ENCODE results near the gene LEO1.
"Not testable (repeated sequence)": the region's sequence is repeated elsewhere in the genome, so short reads cannot be mapped to it uniquely, and the experiment has no call there.

The LEO1 gene

DNA sequence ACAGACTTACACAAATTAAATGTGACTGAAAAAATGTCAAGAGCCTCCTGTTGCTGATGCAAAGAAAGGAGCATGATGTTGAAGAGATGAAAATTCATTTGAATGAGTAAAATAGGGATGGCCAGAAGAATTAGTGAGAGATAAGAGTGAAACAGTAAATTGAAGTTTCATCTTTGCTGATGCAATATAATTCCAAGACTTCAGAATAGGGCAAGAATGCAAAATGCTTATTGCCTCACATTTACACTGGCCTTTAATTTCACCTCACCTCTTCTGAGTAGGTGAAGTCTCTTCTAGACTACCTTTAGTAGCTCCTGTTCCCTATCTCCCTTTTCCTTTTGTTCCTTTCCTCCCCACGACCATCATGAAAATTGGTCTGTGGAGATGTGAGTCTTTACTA is 32.1 kb upstream of the LEO1 start:
- DNase-seq (no peak), ATAC-seq (no peak)

DNA sequence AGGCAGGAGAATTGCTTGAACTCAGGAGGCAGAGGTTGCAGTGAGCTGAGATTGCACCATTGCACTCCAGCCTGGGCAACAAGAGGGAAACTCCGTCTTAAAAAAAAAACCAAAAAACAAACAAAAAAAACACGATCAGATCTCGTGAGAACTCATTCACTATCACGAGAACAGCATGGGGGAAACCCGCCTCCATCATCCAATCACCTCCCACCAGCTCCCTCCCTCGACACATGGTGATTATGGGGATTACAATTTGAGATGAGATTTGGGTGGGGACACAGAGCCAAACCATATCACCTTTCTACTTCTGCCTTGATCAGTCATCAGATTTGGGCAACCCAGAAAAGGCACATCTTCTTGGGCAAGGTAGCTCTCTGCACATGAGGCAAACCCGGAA is 31.5 kb upstream of the LEO1 start:
- not testable (repeated sequence) for DNase-seq, ATAC-seq

DNA sequence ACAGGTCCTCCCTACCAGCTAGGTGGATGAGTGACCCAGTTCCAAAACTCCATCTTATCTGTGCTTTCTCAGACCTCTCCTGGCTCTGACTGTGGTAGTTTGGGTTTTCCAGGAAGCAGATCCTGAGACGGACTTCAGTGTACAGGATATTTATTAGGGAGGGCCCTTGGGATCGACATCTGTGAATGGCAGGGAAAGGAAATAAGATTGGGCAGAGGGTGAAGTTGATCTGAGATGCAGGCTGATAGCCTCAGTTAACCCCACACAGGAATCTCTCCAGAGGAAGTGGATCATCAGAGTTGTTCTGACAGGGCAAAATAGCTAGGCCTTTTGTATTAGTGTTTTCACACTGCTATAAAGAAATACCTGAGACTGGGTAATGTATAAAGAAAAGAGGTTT is 30.8 kb upstream of the LEO1 start:
- no peak for ATAC-seq

DNA sequence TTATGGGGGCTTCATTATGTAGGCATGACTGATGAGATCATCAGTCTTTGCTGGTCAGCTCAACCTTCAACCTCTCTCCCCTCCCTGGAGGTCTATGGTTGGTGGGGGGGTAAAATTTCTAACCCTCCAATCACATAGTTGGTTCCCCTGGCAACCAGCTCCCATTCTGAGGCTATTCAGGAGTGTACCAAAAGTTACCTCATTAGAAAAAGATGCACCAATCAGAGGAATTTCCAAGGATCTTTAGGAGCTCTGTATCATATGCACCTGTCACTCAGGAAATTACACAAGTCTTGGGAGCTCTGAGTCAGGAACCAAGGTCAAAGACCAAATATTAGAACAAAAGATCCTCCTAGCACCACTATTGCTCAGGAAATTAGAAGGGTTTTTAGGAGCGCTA is 21.4 kb upstream of the LEO1 start:
- no peak for ATAC-seq
- DNase-seq = no peak

More for the DNA sequence above, 30.8 kb upstream of the LEO1 start:
- DNase-seq = no peak

DNA sequence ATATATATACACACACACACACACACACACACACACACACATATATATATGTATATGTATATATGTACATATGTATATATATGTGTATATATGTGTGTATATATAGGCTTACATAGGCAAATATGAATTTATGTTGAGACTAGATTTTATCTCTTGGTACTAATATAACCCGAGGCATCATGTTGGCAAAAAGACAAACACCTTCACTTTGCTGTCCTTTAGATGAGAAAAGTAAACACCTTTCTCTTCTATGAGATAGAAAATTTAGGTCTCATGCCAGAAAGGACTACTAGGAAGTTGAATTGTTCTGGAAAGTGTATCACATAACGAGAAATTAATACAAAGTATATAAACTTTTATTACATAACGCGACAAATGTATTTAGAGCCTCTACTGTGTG is 19.6 kb upstream of the LEO1 start:
- no peak for DNase-seq
- ATAC-seq = no peak

DNA sequence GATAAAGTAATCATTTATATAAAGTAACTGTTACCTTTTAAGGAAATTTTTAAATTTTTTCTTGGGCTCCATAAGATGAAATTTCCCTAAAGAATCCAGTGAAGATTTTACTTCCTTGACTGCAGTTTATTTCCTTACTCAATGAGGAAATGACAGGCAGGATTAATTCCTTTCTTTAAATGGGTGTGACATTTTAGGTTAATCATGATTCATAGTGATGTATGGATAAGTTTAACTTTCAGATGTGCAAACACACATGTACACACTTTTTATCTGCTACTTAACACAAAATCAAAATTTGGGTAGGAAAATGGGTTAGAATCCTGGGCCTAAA is 11.2 kb upstream of the LEO1 start:
- ATAC-seq = no peak
- DNase-seq = no peak

DNA sequence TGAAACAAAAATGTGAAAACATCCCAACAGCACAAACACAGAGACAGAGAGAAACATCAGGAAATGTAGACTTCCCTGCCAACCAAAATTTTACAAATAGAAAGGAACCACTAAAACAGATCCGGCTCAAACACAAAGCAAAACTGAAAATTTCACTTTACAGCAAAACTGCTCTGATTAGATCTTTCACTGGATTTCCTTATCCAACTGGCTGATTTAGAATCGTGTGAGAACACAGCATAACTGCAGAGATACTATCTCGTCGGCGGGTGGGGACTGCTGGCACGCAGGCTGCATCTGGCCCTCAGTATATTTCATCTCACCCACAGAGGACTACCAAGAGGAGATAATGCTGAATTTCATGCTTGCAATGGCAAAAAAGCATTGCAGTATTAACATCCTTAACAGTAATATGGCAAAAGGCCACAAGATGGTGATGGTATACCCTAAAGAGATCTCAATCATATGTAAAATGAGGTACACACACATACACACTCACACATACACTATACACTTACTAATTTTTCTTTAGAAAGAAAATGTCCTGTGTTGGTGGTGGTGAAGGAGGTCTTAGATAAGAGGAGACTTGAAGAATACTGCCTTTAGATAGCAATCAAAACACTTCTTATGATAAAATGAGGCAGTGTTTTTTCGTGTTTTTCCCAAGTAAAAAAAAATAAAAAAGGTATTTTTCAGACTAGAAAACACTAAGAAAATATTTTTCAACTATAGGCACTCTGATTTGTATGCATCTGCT is 10.6 kb upstream of the LEO1 start:
- peak; percentile 98 for ATAC-seq
- peak; percentile 36 for DNase-seq

DNA sequence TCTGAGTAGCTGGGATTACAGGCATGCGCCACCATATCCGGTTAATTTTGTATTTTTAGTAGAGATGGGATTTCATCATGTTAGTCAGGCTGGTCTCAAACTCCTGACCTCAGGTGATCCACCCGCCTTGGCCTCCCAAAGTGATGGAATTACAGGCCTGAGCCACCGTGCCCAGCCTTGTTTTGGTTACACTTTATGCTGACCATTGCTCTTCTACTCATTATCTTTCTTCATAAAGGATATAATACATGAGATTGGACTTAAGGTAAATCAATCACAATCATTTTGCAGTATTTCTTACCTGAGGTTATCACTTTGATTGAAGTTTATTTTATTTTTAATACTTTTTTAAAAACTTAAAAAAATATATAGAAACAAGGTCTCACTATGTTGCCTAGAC is 2.2 kb upstream of the LEO1 start:
- DNase-seq = no peak
- no peak for ATAC-seq

DNA sequence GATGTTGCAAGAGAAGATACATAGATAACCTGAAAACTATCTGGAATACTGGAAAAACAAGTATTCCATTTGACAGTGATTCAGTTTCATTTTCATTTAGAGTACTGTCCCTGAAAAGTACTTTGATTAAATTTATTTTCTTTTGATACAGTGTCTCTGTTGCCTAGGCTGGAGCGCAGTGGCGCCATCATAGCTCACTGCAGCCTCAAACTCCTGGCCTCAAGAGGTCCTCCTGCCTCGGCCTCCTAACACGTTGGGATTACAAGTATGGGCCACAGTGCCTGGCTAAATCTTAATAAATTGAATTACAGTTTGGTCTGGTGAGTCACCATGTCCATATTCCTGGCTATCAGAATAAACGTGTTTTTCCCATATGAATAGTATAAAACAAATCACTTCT is 1.6 kb upstream of the LEO1 start:
- no peak for DNase-seq
- no peak for ATAC-seq

DNA sequence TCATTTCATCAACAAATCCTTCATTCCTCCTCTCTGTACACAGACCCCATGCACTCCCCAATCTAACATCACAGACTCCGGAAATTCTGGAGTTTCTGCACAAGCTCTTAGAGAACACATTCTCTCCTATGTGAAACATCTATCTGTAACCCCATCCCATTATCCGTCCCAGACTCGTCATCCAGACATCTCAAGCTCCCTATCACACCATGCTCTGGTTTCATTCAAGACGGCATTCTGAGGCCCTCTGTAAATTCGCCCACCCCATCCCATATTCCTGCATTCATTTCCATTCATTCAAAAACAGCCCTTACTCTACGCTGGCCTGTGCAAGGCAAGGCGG is 575 bp downstream of the LEO1 start:
- DNase-seq = no peak
- ATAC-seq = no peak

DNA sequence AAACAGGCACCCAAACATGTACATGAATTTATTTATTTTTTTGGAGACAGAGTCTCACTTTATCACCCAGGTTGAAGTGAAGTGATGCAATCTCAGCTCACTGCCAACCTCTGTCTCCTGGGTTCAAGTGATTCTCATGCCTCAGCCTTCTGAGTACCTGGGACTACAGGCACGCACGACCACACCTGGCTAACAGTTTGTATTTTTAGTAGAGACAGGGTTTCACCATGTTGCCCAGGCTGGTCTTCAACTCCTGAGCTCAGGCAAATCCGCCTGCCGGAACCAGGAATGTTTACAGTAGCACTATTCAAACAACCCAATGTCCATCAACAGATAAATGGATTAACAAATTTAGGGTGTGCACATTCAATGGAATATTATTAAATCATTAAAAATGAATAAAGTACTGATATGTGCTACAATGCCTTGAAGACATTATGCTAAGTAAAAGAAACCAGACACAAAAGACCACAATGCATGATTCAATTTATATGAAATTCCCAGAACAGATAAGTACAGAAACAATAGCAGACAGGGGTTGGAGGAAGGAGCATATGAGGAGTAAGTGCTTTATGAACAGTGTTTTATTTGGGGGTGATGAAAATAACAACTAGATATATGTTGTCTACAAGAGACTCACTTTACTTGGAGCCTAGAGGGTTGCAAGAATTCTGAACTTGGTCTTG is 1.3 kb downstream of the LEO1 start:
- no peak for DNase-seq
- ATAC-seq = no peak

DNA sequence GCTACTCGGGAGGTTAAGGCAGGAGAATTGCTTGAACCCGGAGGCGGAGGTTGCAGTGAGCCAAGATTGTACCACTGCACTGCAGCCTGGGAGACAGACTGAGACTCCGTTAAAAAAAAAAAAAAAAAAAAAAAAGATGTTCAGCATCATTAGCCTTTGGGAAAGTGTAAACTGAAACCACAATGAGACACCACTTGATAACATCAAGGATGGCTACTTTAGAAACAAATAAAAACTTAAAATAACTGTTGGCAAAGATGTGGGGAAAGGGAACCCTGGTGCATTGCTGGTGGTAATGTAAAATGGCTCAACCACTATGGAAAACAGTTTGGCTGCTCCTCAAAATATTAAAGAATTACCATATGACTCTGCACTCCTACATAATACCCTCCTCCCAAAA is 1.9 kb downstream of the LEO1 start:
- no peak for DNase-seq

DNA sequence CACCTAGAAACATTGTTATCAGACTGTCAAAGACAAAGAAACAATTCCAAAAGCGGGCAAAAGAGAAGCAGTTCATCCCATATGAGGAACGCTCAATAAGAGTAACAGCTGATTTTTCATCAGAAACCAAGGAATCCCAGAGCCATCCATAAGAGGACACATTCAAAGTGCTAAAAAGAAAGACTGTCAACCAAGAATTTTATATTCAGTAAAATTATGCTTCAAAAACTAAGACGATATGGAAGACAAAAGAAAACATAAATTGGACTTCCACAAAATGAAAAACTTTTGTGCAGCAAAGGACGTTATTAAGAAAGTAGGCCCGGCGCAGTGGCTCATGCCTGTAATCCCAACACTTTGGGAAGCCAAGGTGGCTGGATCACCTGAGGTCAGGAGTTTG is 4.0 kb downstream of the LEO1 start:
- ATAC-seq = no peak
- DNase-seq = no peak

More for the DNA sequence above, 1.9 kb downstream of the LEO1 start:
- no peak for ATAC-seq

DNA sequence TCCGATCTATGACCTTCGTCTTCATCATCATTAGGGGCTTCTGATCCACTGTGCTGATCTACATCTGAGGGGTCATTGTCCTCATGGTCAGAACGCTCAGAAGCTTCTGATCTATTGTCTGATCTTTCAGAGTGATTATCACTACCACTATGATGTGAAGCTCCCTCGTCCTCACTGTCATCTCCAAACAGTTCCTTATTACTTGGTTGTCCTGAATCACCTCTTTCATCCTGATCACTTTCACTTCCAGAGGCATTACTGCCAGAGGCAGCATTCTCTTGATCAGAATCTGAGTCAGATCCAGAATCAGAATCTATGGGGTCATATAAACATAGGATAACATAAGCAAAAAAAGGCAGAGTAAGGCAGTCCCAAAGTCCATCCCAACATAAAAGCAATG is 5.4 kb downstream of the LEO1 start:
- ATAC-seq = no peak

DNA sequence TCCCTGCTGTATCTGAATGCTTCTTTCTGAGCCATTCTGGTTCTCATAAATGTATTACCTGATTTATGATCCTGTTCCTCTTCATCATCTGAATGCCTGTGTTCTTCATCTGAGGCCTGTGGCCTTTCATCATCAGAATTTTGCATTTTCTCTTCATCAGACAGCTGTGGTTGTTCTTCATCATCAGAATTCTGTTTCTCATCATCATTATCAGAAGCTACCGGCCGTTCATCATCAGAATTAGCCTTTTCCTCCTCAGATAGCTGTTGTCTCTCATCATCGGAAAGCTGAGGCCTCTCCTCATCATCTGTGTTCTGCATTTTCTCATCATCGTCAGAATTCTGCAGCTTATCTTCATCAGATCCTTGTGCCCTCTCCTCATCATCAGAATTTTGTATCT is 5.9 kb downstream of the LEO1 start:
- DNase-seq (no peak), ATAC-seq (no peak)

More for the DNA sequence above, 5.4 kb downstream of the LEO1 start:
- DNase-seq = no peak

DNA sequence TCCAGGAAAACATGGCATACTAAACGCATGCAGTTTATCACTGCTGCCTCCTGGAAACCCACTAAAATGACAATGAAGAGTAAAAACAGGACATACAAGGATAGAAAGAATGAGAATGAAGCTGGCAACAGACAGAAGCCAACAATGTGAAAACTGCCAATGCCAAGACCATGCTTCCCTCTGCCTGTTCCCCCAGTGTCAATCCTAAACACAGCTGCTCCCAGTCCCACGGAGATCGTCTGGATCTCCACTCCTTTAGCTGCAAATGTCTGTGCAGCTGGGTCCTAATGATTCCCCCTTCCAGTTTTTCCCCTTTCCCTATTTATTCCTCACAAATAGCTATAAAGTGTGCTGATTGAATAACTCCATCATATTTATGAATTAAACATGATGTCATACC is 16.1 kb downstream of the LEO1 start:
- no peak for DNase-seq
- no peak for ATAC-seq

DNA sequence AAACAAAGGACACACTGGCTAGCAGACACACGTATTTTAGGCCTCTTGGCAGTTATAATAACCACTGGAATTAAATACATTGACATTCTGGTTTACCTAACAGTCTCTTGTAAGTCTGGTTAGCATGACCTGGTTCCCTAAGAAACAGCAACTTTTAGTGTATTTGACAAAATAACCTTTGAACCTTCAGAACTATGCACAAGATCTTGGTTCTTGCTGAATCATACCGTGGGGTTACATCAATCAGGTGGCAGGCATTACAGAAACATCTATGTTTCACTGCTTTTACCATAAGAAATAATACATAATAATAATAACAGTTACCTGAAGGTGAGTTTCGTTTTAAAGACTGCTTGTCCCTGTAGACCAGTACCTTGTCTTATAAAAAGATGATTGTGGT is 18.8 kb downstream of the LEO1 start:
- ATAC-seq = no peak
- DNase-seq = no peak

DNA sequence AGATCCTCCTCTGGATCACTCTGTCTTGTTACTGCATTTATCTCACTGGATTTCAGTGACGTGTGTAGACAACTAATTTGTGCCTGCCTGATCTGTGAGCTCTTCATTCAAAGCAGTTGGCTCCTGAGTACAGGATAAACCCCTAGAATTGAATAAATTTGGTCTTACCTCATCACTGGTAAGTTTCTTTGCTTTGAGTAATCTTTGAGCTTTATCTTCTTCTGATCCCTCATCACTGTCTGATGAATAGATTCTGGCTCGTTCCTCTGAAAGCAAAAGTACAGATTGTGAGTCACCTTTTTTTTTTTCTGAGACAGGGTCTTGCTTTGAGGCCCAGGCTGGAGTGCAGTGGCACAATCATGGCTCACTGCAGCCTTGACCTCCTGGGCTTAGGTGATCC is 24.5 kb downstream of the LEO1 start:
- ATAC-seq (no peak), DNase-seq (no peak)

DNA sequence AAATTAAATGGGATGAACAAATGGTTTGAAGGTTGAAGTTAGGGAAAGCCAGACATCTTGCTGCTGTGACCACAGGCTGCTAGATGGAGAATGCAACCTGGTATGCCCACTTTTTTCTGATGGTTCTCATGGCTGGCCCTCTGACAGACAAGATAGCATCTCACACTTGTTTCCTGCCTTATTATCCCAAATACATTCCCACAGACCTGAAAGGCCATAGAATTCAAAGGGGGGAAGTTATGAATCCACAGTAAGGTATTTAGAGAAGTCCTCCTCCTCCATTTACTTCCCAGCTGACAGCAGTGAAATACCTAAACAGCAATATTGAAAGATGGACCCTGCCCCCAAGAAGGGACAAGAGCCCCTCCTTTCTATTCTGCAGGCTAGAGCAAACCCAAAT is 32.4 kb downstream of the LEO1 start:
- no peak for ATAC-seq
- DNase-seq = no peak

DNA sequence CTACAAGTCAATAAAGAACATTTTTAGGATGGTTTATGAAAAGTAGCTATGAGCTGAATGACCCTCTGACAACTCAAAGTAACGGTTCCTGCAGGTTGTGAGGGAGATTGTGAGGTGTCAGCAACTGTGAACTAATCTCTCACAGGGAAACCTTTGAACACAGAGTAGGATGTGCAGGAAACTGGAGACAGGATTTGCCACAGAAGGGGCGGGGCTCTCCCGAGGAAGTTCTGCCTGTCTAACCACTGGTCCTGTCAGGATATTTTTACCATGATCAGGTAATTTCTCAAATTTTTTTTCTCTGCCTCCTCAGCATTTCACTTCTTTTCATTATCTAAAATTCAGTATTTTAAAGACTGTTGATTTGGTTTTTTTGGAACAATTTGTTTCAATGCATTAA is 33.3 kb downstream of the LEO1 start:
- DNase-seq (no peak), ATAC-seq (no peak)

DNA sequence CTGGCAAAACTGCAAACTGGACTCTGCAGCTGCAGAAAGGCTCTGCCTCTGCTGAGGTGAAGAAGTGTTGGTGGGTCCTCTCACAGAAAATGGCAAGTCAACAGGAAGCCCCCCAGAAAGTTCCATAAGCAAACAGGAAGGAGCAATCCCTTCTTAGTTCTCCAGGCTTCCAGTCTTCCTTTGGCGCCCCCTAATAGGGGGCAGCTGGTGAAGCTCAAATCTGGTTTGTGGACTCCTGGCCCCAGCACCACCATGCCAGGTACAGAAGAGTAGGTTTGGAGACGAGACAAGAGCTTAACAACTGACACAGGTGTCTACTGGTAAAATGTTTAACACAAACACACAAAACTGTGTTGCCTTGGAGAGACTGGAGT is 35.5 kb downstream of the LEO1 start:
- DNase-seq (no peak), ATAC-seq (no peak)

DNA sequence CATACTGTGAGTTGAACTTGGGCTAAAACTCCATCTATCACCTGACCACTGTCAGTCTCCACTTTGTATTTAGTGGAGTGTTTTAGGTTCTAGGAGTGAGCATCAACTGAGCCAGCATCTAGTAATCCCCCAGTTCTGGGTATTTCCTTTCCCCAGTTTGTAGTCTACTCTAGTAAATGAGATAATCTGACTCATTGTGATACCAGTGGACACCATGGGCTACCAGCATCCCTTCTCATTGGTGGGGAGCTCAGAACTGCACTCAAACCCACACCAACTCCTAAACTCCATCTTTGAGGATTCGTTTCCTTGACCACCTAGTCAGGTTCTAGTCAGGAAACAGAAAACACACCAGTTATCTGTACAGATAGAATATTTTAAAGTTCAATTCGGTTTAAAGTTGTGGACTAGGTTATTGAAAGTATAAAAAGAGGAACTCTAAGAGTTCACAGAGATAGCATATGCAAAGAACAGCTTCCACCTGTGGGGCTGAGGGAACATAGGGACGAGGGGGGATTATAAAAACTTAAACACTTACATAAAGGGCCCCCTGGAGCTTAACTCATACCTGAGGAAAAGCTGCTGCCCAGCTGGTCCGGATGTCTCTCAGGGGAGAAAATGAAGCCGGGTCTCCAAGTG is 36.0 kb downstream of the LEO1 start:
- ATAC-seq = peak; percentile 63
- no peak for DNase-seq

DNA sequence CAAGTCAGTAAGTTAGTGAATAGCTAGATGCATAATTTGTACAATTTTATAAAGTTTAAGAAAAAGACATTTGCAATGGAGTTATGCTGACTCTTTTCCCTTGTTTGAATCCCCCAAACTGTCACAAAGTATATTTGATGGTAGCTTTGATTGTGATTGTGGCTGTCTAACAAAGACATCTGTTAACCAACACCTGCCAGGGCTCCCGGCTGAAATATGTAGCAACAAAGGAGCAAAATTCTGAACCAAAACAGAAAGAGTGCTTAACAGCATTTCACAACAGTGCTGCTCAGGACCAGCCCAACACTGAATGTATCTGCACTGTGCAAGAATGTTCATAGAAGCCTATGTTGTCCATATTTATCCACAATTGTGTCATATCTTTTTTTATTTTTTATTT is 39.4 kb downstream of the LEO1 start:
- DNase-seq (no peak), ATAC-seq (no peak)

DNA sequence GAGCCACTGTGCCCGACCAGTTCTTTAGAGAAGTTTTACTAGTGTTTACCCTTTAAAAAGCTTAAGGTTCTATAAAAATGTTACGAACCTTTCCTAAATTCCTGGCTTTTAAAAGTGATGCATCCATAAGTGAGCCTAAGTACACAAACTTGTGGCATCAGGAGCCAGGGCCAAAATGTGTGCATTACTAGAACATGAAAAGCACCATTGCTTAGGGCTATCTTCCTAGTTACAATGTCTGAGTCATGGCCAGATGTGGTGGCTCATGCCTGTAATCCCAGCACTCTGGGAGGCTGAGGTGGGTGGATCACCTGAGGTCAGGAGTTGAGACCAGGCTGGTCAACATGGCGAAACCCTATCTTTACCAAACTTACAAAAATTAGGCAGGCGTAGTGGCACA is 39.9 kb downstream of the LEO1 start:
- no peak for ATAC-seq
- DNase-seq = no peak
